Measurements from ENCODE around the gene ABHD6.

Gene ABHD6

GRCh38 chr3:58296843-58297242, 59.3 kb downstream of the ABHD6 start:
- Histone ChIP-seq H3K4me1 (ENCODE audit: control insufficient read depth, insufficient read depth, low read length) (no peaks in the 10 kb centered on the region), H3K4me3 (ENCODE audit: low read length) (no peak overlapping the region), H3K36me3 (ENCODE audit: control insufficient read depth, insufficient read depth, low read length) (no peaks in the 10 kb centered on the region), H3K27me3 (ENCODE audit: control insufficient read depth, insufficient read depth, low read length) (no peaks in the 10 kb centered on the region), H3K27ac (ENCODE audit: low read depth, low read length) (no peak overlapping the region), H3K9ac (ENCODE audit: low read length) (no peak overlapping the region)

GRCh38 chr3:58298190-58298589, 60.6 kb downstream of the ABHD6 start:
- Histone ChIP-seq H3K36me3 (ENCODE audit: control insufficient read depth, insufficient read depth, low read length) (no peaks in the 10 kb centered on the region), H3K9ac (ENCODE audit: low read length) (no peak overlapping the region), H3K4me3 (ENCODE audit: low read length) (no peak overlapping the region), H3K27me3 (ENCODE audit: control insufficient read depth, insufficient read depth, low read length) (no peaks in the 10 kb centered on the region), H3K4me1 (ENCODE audit: control insufficient read depth, insufficient read depth, low read length) (no peaks in the 10 kb centered on the region), H3K27ac (ENCODE audit: low read depth, low read length) (no peak overlapping the region)

- H3K4me3 ChIP-seq (ENCODE audit: low read length): no peak overlapping the region
- H3K9ac ChIP-seq (ENCODE audit: low read length): no peak overlapping the region
- no peak overlapping the region for H3K27ac ChIP-seq (ENCODE audit: low read depth, low read length)
- H3K4me1 ChIP-seq (ENCODE audit: control insufficient read depth, insufficient read depth, low read length): no peaks in the 10 kb centered on the region
- no peaks in the 10 kb centered on the region for H3K36me3 ChIP-seq (ENCODE audit: control insufficient read depth, insufficient read depth, low read length)
- H3K27me3 ChIP-seq (ENCODE audit: control insufficient read depth, insufficient read depth, low read length): no peaks in the 10 kb centered on the region
Measured at GRCh38 chr3:58299075-58299474, 61.5 kb downstream of the ABHD6 start.

GRCh38 chr3:58299839-58300516, 62.4 kb downstream of the ABHD6 start:
- Histone ChIP-seq H3K27ac (ENCODE audit: low read depth, low read length) (no peak overlapping the region), H3K36me3 (ENCODE audit: control insufficient read depth, insufficient read depth, low read length) (no peaks in the 10 kb centered on the region), H3K4me1 (ENCODE audit: control insufficient read depth, insufficient read depth, low read length) (no peaks in the 10 kb centered on the region), H3K9ac (ENCODE audit: low read length) (no peak overlapping the region), H3K27me3 (ENCODE audit: control insufficient read depth, insufficient read depth, low read length) (no peaks in the 10 kb centered on the region), H3K4me3 (ENCODE audit: low read length) (no peak overlapping the region)

GRCh38 chr3:58305882-58306711, 68.5 kb downstream of the ABHD6 start, which contains the start of the genes HTD2 and RPP14:
Gene HTD2, plus strand, starts transcription at chr3:58306520. Its CDS starts 11,094 bp downstream, at chr3:58317614.
Gene RPP14, plus strand, starts transcription at chr3:58306245. Its CDS starts 4,085 bp downstream, at chr3:58310330.
- Histone ChIP-seq H3K36me3 (ENCODE audit: control insufficient read depth, insufficient read depth, low read length) (peaks cover 1% of the 10 kb centered on the region), H3K4me3 (ENCODE audit: low read length) (peak within 1 kb of the TSS; percentile 98), H3K4me1 (ENCODE audit: control insufficient read depth, insufficient read depth, low read length) (peaks cover 16% of the 10 kb centered on the region), H3K9ac (ENCODE audit: low read length) (peak within 1 kb of the TSS; percentile 93), H3K27me3 (ENCODE audit: control insufficient read depth, insufficient read depth, low read length) (no peaks in the 10 kb centered on the region), H3K27ac (ENCODE audit: low read depth, low read length) (peak within 1 kb of the TSS; percentile 99)

GRCh38 chr3:58307639-58308215, 70.1 kb downstream of the ABHD6 start:
- Histone ChIP-seq H3K27me3 (ENCODE audit: control insufficient read depth, insufficient read depth, low read length) (no peaks in the 10 kb centered on the region), H3K27ac (ENCODE audit: low read depth, low read length) (peak overlapping the region; percentile 99), H3K9ac (ENCODE audit: low read length) (no peak overlapping the region), H3K4me3 (ENCODE audit: low read length) (peak overlapping the region; percentile 98), H3K36me3 (ENCODE audit: control insufficient read depth, insufficient read depth, low read length) (peaks cover 12% of the 10 kb centered on the region), H3K4me1 (ENCODE audit: control insufficient read depth, insufficient read depth, low read length) (peaks cover 16% of the 10 kb centered on the region)

GRCh38 chr3:58308728-58309127, 71.1 kb downstream of the ABHD6 start:
- no peak overlapping the region for H3K4me3 ChIP-seq (ENCODE audit: low read length)
- no peaks in the 10 kb centered on the region for H3K27me3 ChIP-seq (ENCODE audit: control insufficient read depth, insufficient read depth, low read length)
- peaks cover 16% of the 10 kb centered on the region for H3K4me1 ChIP-seq (ENCODE audit: control insufficient read depth, insufficient read depth, low read length)
- H3K36me3 ChIP-seq (ENCODE audit: control insufficient read depth, insufficient read depth, low read length): peaks cover 12% of the 10 kb centered on the region
- H3K9ac ChIP-seq (ENCODE audit: low read length): no peak overlapping the region
- H3K27ac ChIP-seq (ENCODE audit: low read depth, low read length): no peak overlapping the region

GRCh38 chr3:58317811-58318210, 80.2 kb downstream of the ABHD6 start:
- Histone ChIP-seq H3K36me3 (ENCODE audit: control insufficient read depth, insufficient read depth, low read length) (no peaks in the 10 kb centered on the region), H3K9ac (ENCODE audit: low read length) (no peak overlapping the region), H3K4me3 (ENCODE audit: low read length) (no peak overlapping the region), H3K27me3 (ENCODE audit: control insufficient read depth, insufficient read depth, low read length) (no peaks in the 10 kb centered on the region), H3K4me1 (ENCODE audit: control insufficient read depth, insufficient read depth, low read length) (no peaks in the 10 kb centered on the region), H3K27ac (ENCODE audit: low read depth, low read length) (no peak overlapping the region)

- Histone ChIP-seq H3K36me3 (ENCODE audit: control insufficient read depth, insufficient read depth, low read length) (no peaks in the 10 kb centered on the region), H3K4me3 (ENCODE audit: low read length) (no peak overlapping the region), H3K27ac (ENCODE audit: low read depth, low read length) (no peak overlapping the region), H3K9ac (ENCODE audit: low read length) (no peak overlapping the region), H3K4me1 (ENCODE audit: control insufficient read depth, insufficient read depth, low read length) (peaks cover 3% of the 10 kb centered on the region), H3K27me3 (ENCODE audit: control insufficient read depth, insufficient read depth, low read length) (no peaks in the 10 kb centered on the region)
Measured at GRCh38 chr3:58321791-58322190, 84.2 kb downstream of the ABHD6 start.

GRCh38 chr3:58322793-58323192, 85.2 kb downstream of the ABHD6 start:
- H3K4me3 ChIP-seq (ENCODE audit: low read length): no peak overlapping the region
- peaks cover 3% of the 10 kb centered on the region for H3K4me1 ChIP-seq (ENCODE audit: control insufficient read depth, insufficient read depth, low read length)
- H3K36me3 ChIP-seq (ENCODE audit: control insufficient read depth, insufficient read depth, low read length): no peaks in the 10 kb centered on the region
- H3K27ac ChIP-seq (ENCODE audit: low read depth, low read length): no peak overlapping the region
- H3K9ac ChIP-seq (ENCODE audit: low read length): no peak overlapping the region
- H3K27me3 ChIP-seq (ENCODE audit: control insufficient read depth, insufficient read depth, low read length): no peaks in the 10 kb centered on the region

- no peak overlapping the region for H3K4me3 ChIP-seq (ENCODE audit: low read length)
- no peaks in the 10 kb centered on the region for H3K27me3 ChIP-seq (ENCODE audit: control insufficient read depth, insufficient read depth, low read length)
- H3K9ac ChIP-seq (ENCODE audit: low read length): no peak overlapping the region
- H3K4me1 ChIP-seq (ENCODE audit: control insufficient read depth, insufficient read depth, low read length): peaks cover 3% of the 10 kb centered on the region
- H3K27ac ChIP-seq (ENCODE audit: low read depth, low read length): no peak overlapping the region
- no peaks in the 10 kb centered on the region for H3K36me3 ChIP-seq (ENCODE audit: control insufficient read depth, insufficient read depth, low read length)
Measured at GRCh38 chr3:58323529-58324390, 86.2 kb downstream of the ABHD6 start.

Measured in rectal smooth muscle tissue (tissue), 1 donor.